ENCODE measurements around the gene NGDN.
"Not testable (repeated sequence)": the region's sequence is repeated elsewhere in the genome, so short reads cannot be mapped to it uniquely, and the experiment has no call there.

The NGDN gene

GRCh38 chr14:23469127-23469905 is at the start of gene NGDN:
Gene NGDN, plus strand, starts transcription at chr14:23469703. Its CDS starts 13 bp downstream, at chr14:23469716.
- DNase-seq: peak; percentile 96

- no peak for DNase-seq
Measured at GRCh38 chr14:23421594-23421993, 47.9 kb upstream of the NGDN start.

GRCh38 chr14:23423657-23424056 is 45.8 kb upstream of the NGDN start:
- DNase-seq: no peak

GRCh38 chr14:23425169-23425568 is 44.3 kb upstream of the NGDN start:
- no peak for DNase-seq

GRCh38 chr14:23425798-23426197 is 43.7 kb upstream of the NGDN start:
- DNase-seq: not testable (repeated sequence)

- DNase-seq: peak; percentile 21
Measured at GRCh38 chr14:23428686-23429495, 40.6 kb upstream of the NGDN start.

GRCh38 chr14:23430016-23430722 is 39.3 kb upstream of the NGDN start:
- DNase-seq: peak; percentile 33

GRCh38 chr14:23430723-23431085 is 38.8 kb upstream of the NGDN start:
- DNase-seq: peak; percentile 38

- peak; percentile 27 for DNase-seq
Measured at GRCh38 chr14:23431486-23431885, 38.0 kb upstream of the NGDN start.

GRCh38 chr14:23432102-23432925 is 37.2 kb upstream of the NGDN start:
- peak; percentile 19 for DNase-seq

- DNase-seq: peak; percentile 22
Measured at GRCh38 chr14:23432946-23433345, 36.6 kb upstream of the NGDN start.

- DNase-seq: peak; percentile 41
Measured at GRCh38 chr14:23433457-23433856, 36.0 kb upstream of the NGDN start.

GRCh38 chr14:23434488-23435222 is 34.8 kb upstream of the NGDN start:
- DNase-seq: peak; percentile 30

- no peak for DNase-seq
Measured at GRCh38 chr14:23435543-23436326, 33.8 kb upstream of the NGDN start, which contains the start of gene MYH7. Gene MYH7, minus strand, starts transcription at chr14:23435660. Its CDS starts 1,928 bp downstream, at chr14:23433732.

- DNase-seq: no peak
Measured at GRCh38 chr14:23436327-23437132, 33.0 kb upstream of the NGDN start.

- DNase-seq: no peak
Measured at GRCh38 chr14:23437133-23438100, 32.1 kb upstream of the NGDN start.

- DNase-seq: no peak
Measured at GRCh38 chr14:23438101-23438971, 31.2 kb upstream of the NGDN start.

Measured in right forelimb (tissue), 1 donor.